Measurements from ENCODE around the gene RXRA.

DNA sequence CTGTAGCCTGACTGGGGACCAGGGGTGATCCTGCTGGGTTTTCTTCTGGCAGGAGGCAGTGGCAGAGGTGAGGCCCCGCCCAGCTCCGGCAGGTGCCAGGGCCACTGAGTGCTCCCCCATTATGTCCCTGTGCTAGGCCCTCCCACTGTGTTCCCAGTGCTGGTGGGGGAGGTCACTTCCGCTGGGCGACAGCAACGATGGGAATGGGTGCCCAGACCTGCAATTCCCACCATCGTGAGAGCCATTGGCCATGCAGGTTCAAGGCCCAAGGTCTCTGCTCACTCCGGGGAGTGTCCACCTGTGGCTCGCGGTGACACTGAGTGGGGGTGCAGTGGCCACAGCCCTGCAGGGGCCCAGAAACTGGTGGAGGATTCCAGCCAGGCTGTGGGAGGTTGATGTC, 98.6 kb downstream of the RXRA start:
- TF ChIP-seq, protein P1, sequence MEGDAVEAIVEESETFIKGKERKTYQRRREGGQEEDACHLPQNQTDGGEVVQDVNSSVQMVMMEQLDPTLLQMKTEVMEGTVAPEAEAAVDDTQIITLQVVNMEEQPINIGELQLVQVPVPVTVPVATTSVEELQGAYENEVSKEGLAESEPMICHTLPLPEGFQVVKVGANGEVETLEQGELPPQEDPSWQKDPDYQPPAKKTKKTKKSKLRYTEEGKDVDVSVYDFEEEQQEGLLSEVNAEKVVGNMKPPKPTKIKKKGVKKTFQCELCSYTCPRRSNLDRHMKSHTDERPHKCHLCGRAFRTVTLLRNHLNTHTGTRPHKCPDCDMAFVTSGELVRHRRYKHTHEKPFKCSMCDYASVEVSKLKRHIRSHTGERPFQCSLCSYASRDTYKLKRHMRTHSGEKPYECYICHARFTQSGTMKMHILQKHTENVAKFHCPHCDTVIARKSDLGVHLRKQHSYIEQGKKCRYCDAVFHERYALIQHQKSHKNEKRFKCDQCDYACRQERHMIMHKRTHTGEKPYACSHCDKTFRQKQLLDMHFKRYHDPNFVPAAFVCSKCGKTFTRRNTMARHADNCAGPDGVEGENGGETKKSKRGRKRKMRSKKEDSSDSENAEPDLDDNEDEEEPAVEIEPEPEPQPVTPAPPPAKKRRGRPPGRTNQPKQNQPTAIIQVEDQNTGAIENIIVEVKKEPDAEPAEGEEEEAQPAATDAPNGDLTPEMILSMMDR (IDR thresholded peaks at IDR 0.05), result no peak
- no peak for TF ChIP-seq POLR2AphosphoS5 (IDR thresholded peaks at IDR 0.05; ENCODE audit: low read depth, low read length)

Data from Panc1 (cell line).